Measurements from ENCODE around the gene BACE1-AS.

The BACE1-AS gene

DNA sequence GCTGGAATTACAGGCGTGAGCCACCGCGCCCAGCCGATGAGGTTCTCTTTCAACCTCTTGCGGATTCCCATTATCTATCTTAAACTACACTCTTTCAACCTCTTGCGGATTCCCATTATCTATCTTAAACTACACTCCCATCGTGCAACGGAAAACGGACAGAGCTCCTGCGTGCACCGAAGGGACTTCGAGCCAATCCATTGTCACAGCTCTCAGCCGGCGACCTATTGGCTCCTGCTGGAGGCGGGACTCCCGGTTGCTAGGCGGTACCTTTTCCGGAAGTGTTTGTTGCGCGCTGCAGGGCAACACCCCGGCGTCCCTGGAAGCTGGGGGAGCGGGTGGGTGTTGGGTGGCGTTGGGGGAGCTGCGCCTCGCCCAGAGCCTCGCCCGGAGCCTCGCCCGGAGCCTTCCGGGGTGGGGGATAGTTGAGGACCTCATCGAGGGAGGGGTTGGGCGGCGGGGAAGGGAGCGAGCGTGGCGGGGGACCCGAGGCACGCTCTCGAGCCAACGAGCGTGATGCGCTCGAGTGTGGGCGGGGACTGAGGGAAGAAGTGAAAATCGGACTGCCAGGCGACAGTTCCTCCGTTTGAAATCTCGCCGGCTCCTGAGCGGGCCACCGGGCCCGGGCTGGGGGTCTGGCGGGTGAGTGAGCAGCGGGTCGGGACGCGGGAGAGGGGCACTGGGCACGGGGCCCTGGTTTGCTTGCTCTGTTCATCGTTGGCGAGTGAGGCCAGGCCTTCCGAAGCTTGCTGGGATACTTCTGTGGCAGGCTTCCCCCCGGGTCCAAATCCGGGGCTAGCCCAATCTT is 36.6 kb downstream of the BACE1-AS start, which contains the start of gene CEP164:
Gene CEP164, plus strand, starts transcription at position 288 of the 808 bp plus-strand sequence. CDS start 10,733 bp downstream, outside the sequence.
- DNase-seq = peak; percentile 98

DNA sequence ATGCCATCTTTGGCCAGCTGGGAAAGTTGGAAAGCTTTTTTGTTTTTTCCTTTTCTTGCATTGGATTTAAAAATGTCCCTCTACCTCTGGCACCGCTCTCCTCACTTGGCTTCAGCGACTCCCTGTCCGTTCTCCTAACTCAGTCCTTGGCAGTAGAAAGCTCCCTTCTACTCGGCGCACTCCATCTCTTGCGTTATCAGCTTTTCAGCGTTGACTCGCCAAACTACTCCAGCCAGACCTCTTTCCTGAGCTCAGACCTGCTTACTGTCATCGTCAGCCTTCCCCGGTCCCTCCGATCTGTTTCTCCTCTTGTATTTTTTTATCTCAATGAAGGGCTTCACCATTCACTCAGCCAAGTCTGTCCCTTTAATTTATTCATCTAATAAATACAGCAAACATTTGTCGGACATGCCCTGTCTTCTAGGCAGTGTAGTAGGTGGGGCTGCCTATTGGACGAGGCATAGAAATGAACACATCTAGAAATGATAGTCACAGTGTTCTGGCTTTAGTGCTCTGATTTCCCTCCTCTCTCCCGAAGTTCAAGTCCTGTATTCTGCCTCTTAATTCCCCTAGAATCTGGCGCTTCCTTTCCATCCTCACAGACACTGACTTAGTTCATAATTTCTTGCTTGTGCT is 37.3 kb downstream of the BACE1-AS start:
- DNase-seq = peak; percentile 31

DNA sequence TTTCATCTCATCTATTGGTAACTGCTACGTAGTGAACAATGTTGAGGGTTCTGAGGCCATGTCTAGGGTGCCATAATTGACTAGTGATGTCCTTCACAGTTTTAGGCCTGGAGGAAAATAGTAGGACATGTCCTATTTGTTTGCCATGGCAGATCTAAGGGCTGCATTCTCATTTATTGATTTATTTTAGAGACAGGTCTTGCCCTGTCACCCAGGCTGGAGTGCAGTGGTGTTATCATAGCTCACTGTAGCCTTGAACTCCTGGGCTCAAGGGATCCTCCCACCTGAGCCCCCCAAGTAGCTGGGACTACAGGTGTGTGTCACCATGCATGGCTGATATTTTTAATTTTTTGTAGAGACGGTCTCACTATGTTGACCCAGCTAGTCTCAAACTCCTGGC is 41.7 kb downstream of the BACE1-AS start:
- no peak for DNase-seq

DNA sequence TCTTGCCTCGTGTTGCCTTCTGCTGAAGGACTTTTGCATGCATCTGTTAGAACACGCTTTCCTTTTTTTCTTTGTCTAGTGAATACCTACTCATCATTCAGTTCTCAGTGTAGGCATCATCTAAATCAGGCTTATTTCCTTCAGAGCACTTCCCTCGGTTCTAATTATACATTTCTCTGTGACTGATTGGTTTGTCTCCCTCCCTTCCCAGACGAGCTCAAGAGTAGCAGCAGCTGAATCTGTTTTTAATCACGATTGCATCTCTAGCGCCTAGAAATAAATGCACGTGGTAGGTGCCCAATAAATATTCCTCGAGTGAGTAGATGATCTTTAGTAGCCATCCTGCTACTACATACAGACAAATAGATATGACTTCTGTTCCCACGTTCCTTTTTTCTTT is 42.8 kb downstream of the BACE1-AS start:
- peak; percentile 23 for DNase-seq

DNA sequence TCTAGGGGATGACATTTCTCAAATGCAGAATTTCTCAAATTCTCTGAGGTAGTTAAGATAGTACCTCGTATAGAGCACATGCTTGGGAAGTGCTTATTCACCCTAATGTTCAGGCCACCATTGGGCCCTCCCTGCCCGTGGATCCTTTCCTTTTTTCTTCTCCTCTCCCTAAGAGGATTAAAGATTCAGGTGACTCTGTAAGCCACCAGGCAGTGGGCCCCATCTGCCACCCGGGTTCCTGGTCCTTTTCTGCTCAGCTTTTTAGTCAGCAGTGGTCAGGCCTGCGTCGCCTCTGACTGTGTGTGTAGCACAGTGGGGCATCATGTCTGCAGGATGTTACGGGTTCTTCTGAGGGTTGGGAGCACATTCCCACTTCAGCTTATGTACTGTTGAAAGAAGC is 43.8 kb downstream of the BACE1-AS start:
- no peak for DNase-seq

DNA sequence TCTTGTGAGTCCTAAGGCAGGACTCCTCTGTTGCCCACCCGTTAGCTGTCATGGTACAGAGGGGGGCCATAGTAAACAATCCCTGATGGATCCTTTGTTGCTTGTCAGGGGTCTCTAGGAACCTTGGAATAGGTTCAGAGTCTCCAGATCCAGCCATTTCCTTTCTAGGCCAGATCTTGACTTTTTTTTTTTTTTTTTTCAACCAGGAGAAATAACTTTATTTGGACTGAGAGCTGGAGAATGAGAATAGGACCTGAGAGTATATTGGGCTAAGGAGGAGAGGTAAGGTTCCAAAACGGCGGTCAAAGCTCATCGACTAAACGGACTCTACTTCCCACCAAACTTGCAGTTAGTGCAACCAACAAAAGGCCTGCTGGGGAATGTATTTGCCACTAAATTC is 44.3 kb downstream of the BACE1-AS start:
- no peak for DNase-seq

DNA sequence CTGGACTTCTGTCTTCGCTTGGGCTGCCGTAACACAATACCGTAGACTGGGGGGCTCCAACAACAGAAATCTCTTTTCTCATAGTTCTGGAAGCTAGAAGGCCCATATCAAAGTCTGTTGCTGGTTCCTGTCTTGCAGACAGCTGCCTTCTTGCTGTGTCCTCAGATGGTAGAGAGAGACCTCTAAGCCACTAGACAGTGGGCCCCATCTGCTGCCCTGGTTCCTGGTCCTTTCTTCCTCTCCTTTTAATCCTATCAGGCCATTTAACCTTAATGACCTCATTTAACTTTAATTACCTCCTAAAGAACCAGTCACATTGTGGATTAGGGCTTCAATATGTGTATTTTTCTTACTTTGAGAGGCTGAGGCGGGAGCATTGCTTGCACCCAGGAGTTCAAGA is 45.9 kb downstream of the BACE1-AS start:
- no peak for DNase-seq
